Measurements from ENCODE around the gene EML6.

DNA sequence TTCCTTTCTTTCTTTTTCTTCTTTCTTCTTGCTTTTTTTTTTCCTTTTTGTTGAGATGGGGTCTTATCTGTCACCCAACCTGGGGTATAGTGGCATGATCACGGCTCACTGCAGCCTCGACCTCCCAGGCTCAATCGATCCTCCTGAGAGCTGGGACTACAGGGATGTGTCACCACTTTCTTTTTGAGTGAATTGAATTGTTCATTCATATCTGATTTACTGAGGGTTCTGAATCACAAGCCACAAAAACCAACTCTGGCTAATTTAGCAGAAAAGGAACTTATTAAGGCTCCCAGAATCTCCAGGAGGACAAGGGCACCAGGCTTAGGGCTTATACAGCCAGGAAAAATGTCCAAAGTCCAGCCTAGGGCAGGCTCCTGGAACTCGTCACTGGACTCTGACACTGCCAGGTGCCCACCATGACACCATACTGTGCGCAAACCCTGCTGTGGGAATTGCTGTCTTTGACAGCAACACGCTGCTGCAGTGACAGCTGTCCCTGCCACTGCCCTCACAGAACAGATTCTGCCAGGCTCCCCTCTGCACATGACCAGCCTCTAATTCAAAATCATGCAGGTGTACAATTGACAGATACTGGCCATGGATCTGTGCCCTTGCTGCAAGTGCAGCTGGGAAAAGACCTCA, 42.9 kb upstream of the EML6 start:
- no peak for TF ChIP-seq CTCF (IDR thresholded peaks at IDR 0.05)
- TF ChIP-seq POLR2A (IDR thresholded peaks at IDR 0.05) = no peak

Measured in Peyer's patch (tissue), 4 donors.